Renal cortex interstitium (tissue), 3 donors: Measurements from ENCODE around the gene KRT86. TPM values are rescaled to one million over a fixed set of nuclear protein-coding genes. Genes with fewer than 3 reads are reported as not detected.

Experiments
- polyA plus RNA-seq, 3 donors: library from polyadenylated mRNA; unstranded; fragments of 120-200 nt; gene quantifications; one replicate each; pipeline ENCODE4 v1.2.1, GENCODE V29; 2013; ENCODE audit not compliant: insufficient read length in 3 of 3

Gene KRT86
- polyA plus RNA-seq, 3 donors: not detected

Other genes with a start within 250 kb of the KRT86 start
- gene NR4A1, start 223.2 kb upstream of the KRT86 start, polyA plus RNA-seq: 10 to 100 TPM; 14.8 to 43.3 (median 36.0) TPM
- gene ATG101, start 204.7 kb upstream of the KRT86 start, polyA plus RNA-seq: 10 to 100 TPM; 21.8 to 32.0 (median 24.7) TPM
- gene SMIM41, start 194.9 kb upstream of the KRT86 start, polyA plus RNA-seq: under 1 TPM; 0.34 to 0.73 (median 0.69) TPM
- 1 to 10 TPM in 1 of 3 donors, under 1 TPM in 2; 0.52 to 1.8 (median 0.87) TPM for gene KRT80, start 82.6 kb upstream of the KRT86 start, polyA plus RNA-seq
- gene KRT7, start 41.4 kb upstream of the KRT86 start, polyA plus RNA-seq: 10 to 100 TPM; 37.4 to 64.1 (median 42.0) TPM
- not detected for gene KRT81, start 16.9 kb downstream of the KRT86 start, polyA plus RNA-seq
- gene KRT83, start 46.8 kb downstream of the KRT86 start, polyA plus RNA-seq: not detected
- gene KRT85, start 92.8 kb downstream of the KRT86 start, polyA plus RNA-seq: not detected
- not detected for gene KRT84, start 111.0 kb downstream of the KRT86 start, polyA plus RNA-seq
- not detected for gene KRT82, start 131.7 kb downstream of the KRT86 start, polyA plus RNA-seq
- not detected for gene KRT75, start 159.7 kb downstream of the KRT86 start, polyA plus RNA-seq
- gene KRT6B, start 177.5 kb downstream of the KRT86 start, polyA plus RNA-seq: not detected
- gene KRT6C, start 199.2 kb downstream of the KRT86 start, polyA plus RNA-seq: not detected
- not detected for gene KRT6A, start 218.6 kb downstream of the KRT86 start, polyA plus RNA-seq
- under 1 TPM; 0.24 to 0.33 (median 0.27) TPM for gene KRT5, start 245.7 kb downstream of the KRT86 start, polyA plus RNA-seq